GM10248 (cell line): ENCODE data around the gene AKAP12.

Experiments
- CTCF ChIA-PET: fragments of 300-600 bp; sonication (Branson Sonifier 250); formaldehyde crosslinking; extraction: SDS; loops from one replicate; lab custom pipeline; 2021; ENCODE audit warnings: antibody characterized with exemption; lab: Yijun Ruan, JAX
- POLR2A ChIA-PET: fragments of 350-650 bp; sonication (Branson Sonifier 250); formaldehyde crosslinking; extraction: SDS; loops from one replicate; lab custom pipeline; 2020; ENCODE audit warnings: antibody characterized with exemption; lab: Yijun Ruan, JAX
- DNase-seq: peaks from one replicate; pipeline ENCODE4 v3.0.0; 2012; ENCODE audit errors: extremely low spot score
- CTCF ChIP-seq: IDR thresholded peaks from 2 replicates; pipeline ENCODE4 v1.5.1; 2012; ENCODE audit warnings: mild to moderate bottlenecking, low read depth; ENCODE audit errors: extremely low read depth, missing control alignments, control extremely low read depth

The AKAP12 gene

DNA sequence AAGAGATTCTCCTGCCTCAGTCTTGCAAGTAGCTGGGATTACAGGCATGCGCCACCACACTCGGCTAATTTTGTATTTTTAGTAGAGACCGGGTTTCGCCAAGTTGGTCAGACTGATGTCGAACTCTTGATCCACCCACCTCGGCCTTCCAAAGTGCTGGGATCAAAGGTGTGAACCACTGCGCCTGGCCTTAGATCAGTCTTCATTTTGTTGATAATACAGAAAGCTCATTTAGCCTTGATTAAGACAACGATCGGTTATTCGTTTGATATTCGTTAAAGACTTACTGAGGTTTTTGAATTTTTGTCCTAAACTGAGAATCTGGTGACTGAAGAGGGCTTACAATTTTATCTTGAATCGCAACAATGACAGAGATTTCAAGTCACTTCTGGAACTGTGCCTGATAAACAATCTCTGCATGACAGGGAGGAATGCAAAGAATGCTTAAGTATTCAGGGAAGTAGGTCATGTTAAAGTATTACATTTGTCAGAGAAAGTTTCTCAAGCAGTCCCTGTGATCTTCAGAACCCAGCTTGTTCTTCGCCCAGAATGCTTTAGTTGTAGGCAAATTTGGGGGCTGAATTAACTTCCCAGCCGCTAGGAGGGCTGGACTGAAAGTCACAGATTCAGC, 14.8 kb downstream of the AKAP12 start:
- no peak for DNase-seq
- TF ChIP-seq CTCF = no peak
- POLR2A ChIA-PET = no interaction called here
- CTCF ChIA-PET = no interaction called here

DNA sequence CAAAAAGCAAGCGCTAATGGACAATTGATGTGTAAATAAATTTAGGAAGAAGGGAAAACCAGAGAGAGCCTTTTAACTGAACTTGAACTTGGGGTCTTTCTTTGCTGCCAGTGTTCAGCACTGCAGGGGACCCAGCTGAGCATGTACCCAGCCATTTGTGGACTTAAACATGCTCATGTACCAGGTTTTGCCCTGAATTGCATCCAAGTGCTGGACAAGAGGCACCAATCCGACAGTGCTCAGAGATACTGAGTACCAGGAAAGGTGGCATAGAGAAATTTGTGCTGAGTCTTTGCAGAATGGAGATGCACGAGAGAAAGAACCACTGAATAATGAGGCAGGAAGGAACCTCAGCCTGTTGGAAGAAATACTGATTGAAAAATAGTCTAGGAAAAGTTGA, 16.0 kb downstream of the AKAP12 start:
- ChIA-PET POLR2A (no interaction called here), CTCF (interaction anchor here (0.7 kb wide), 1 partner anchor 9 kb away, joined by 3 read pairs; no protein-coding TSS in a partner anchor)
- TF ChIP-seq CTCF = no peak

DNA sequence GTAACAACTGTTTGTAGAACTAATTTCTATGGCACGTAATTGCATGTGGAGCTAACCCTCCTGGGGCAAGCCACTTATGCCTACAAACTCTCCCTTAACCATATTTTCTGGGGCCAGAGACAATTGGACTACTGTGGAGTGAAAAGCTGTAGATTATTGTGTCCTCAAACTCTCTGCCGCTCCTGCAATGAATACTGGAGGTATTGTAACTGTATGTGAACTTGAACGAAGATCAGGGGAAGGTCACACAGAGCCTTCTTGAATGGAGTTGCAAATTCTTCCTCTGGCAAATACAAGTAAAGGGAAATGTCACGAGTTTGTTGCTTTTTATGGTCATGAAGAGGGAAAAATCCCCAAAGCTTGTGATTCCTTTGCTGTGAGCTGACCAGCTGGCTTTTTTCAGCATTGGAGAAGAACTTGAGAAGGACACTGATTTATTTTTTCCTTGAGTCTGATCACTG, 18.2 kb downstream of the AKAP12 start:
- DNase-seq = no peak
- no peak for TF ChIP-seq CTCF
- CTCF ChIA-PET = interaction anchor here (0.8 kb wide), 1 partner anchor 9 kb away, joined by 3 read pairs; no protein-coding TSS in a partner anchor
- POLR2A ChIA-PET = no interaction called here

More for the DNA sequence above, 16.0 kb downstream of the AKAP12 start:
- DNase-seq = no peak

DNA sequence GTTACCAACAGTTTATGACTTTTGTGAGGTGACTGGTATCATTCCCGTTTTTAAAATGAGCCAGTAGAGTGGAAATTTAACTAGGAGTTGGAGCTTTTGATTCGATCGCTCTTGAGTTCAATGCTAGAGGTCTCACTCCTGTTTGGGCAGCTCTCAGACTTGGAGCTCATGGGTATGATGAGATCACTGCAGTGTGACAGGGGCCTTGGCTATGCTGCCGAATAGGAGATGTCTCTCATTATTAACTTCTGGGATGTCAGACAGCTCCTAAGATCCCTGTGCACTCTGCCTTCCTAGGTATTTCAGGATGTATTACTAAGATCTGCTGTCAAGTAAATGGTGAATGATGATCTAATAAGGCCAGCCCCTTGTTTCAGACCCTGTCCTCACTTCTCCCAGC, 20.4 kb downstream of the AKAP12 start:
- CTCF ChIA-PET = no interaction called here

GRCh38 chr6:151263035-151263434, 23.3 kb downstream of the AKAP12 start:
- CTCF ChIA-PET = no interaction called here
- POLR2A ChIA-PET = no interaction called here
- DNase-seq = no peak
- no peak for TF ChIP-seq CTCF

More for the DNA sequence above, 20.4 kb downstream of the AKAP12 start:
- no peak for DNase-seq
- POLR2A ChIA-PET = no interaction called here
- TF ChIP-seq CTCF = no peak

DNA sequence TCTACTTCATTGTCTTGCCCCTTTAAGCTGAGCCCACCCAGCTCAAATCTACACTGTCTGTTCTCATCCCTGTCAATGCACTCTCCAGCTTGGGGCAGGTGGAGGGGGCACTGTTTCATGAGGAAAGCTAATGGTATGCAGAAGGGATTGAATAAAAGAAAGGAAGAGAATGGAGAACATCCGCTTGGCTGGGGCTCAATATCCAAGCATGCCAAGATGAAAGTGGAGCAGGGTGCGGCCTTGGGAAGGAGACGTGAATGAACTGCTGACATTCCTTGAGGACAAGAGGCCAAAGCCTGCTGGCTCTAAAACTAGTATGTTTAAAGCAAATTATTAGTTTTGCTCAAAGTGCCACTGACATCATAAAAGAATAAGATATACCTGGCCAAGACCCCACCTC, 24.2 kb downstream of the AKAP12 start:
- no peak for DNase-seq
- no peak for TF ChIP-seq CTCF
- ChIA-PET POLR2A (no interaction called here), CTCF (no interaction called here)
